Thyroid gland (tissue), 4 donors: ENCODE results near the gene ADAMTS17.

ENCODE experiments used
- CTCF ChIP-seq, 6 experiments: fragments of 200-600 bp in 3 of 6; fragments of 450-650 bp in 3 of 6; sonication (generic) in 3 of 6; IDR thresholded peaks; one replicate each; pipeline ENCODE4 v1.5.1; 2016 to 2019; ENCODE audit warnings: antibody characterized with exemption in 6 of 6, mild to moderate bottlenecking in 2 of 6, inconsistent platforms in 1 of 6, moderate library complexity in 1 of 6
- POLR2A ChIP-seq, 2 donors: fragments of 450-650 bp; IDR thresholded peaks; one replicate each; pipeline ENCODE4 v1.6.1; 2017; ENCODE audit warnings: antibody characterized with exemption in 2 of 2, mild to moderate bottlenecking in 2 of 2, moderate library complexity in 1 of 2

GRCh38 chr15:100224206-100225185, 117.3 kb downstream of the ADAMTS17 start:
- TF ChIP-seq CTCF (IDR thresholded peaks at IDR 0.05) (no peak), POLR2A (IDR thresholded peaks at IDR 0.05) (no peak)
